AG10803 (cell line): Measurements from ENCODE around the gene ZNF43.
"Not testable (repeated sequence)": the region's sequence is repeated elsewhere in the genome, so short reads cannot be mapped to it uniquely, and the experiment has no call there.

Source experiments
- DNase-seq: peaks from one replicate; pipeline ENCODE4 v3.0.0; 2010; ENCODE audit warnings: low read depth
- H3K4me3 ChIP-seq: 2 replicates; pipeline ENCODE4 v1.5.1; 2011; ENCODE audit warnings: mild to moderate bottlenecking, low read length, control low read depth
- CTCF ChIP-seq: conservative IDR thresholded peaks from 2 replicates; pipeline ENCODE4 v1.5.1; 2011; ENCODE audit warnings: mild to moderate bottlenecking, low read length, control low read depth, inconsistent platforms

Gene ZNF43

GRCh38 chr19:21786936-21787335 lies 49.0 kb downstream of the ZNF43 start:
- H3K4me3 ChIP-seq: no peak overlapping the region
- no peak for DNase-seq
- TF ChIP-seq CTCF: no peak

GRCh38 chr19:21775792-21776191 lies 60.2 kb downstream of the ZNF43 start:
- not testable (repeated sequence) for DNase-seq

GRCh38 chr19:21767065-21767800 lies 68.7 kb downstream of the ZNF43 start, which contains the start of gene ZNF100:
TSS of gene ZNF100 (minus strand) at chr19:21767579. CDS start at chr19:21767429, 150 bp downstream.
- no peak for TF ChIP-seq CTCF
- DNase-seq: peak; percentile 89
- peak within 1 kb of the TSS; percentile 94 for H3K4me3 ChIP-seq

More at GRCh38 chr19:21775792-21776191, 60.2 kb downstream of the ZNF43 start:
- H3K4me3 ChIP-seq: not testable (repeated sequence)

GRCh38 chr19:21766705-21767064 lies 69.3 kb downstream of the ZNF43 start:
- H3K4me3 ChIP-seq: peak overlapping the region; percentile 94
- not testable (repeated sequence) for DNase-seq

- no peak for DNase-seq
- no peak for TF ChIP-seq CTCF
- H3K4me3 ChIP-seq: no peak overlapping the region
These were observed 70.8 kb downstream of the ZNF43 start for GRCh38 chr19:21765151-21765550.

- H3K4me3 ChIP-seq, DNase-seq: not testable (repeated sequence)
These were observed 74.4 kb downstream of the ZNF43 start for GRCh38 chr19:21761547-21761946.

- no peak for TF ChIP-seq CTCF
- no peak for DNase-seq
- H3K4me3 ChIP-seq: no peak overlapping the region
These were observed 77.7 kb downstream of the ZNF43 start for GRCh38 chr19:21758296-21758695.

GRCh38 chr19:21755555-21755954 lies 80.4 kb downstream of the ZNF43 start:
- DNase-seq: not testable (repeated sequence)

More at GRCh38 chr19:21755555-21755954, 80.4 kb downstream of the ZNF43 start:
- not testable (repeated sequence) for H3K4me3 ChIP-seq
